Measurements from ENCODE around the gene GYPE. TPM values are rescaled to one million over a fixed set of nuclear protein-coding genes. Genes with fewer than 3 reads are reported as not detected.
"Not testable (repeated sequence)": the region's sequence is repeated elsewhere in the genome, so short reads cannot be mapped to it uniquely, and the experiment has no call there.

The GYPE gene
- total RNA-seq, 1 donor from 2014 or later, result not detected

GRCh38 chr4:143883529-143883928, 21.8 kb downstream of the GYPE start:
- Mint-ChIP-seq H3K9me3 (ENCODE audit: unreplicated experiment) (no peaks in the 10 kb centered on the region), H3K4me3 (ENCODE audit: unreplicated experiment) (no peak overlapping the region), H3K27ac (ENCODE audit: unreplicated experiment) (no peak overlapping the region), H3K4me1 (ENCODE audit: unreplicated experiment) (no peaks in the 10 kb centered on the region), H3K36me3 (ENCODE audit: unreplicated experiment) (no peaks in the 10 kb centered on the region), H3K27me3 (ENCODE audit: unreplicated experiment) (peaks cover 9% of the 10 kb centered on the region)
- TF ChIP-seq CTCF (IDR thresholded peaks at IDR 0.05), result no peak
- DNase-seq (ENCODE audit: extremely low spot score, unreplicated experiment), result no peak

GRCh38 chr4:143882892-143883291, 22.5 kb downstream of the GYPE start:
- H3K27ac Mint-ChIP-seq (ENCODE audit: unreplicated experiment), result no peak overlapping the region
- TF ChIP-seq CTCF (IDR thresholded peaks at IDR 0.05), result no peak
- no peaks in the 10 kb centered on the region for H3K9me3 Mint-ChIP-seq (ENCODE audit: unreplicated experiment)
- no peak overlapping the region for H3K4me3 Mint-ChIP-seq (ENCODE audit: unreplicated experiment)
- no peaks in the 10 kb centered on the region for H3K36me3 Mint-ChIP-seq (ENCODE audit: unreplicated experiment)
- DNase-seq (ENCODE audit: extremely low spot score, unreplicated experiment), result no peak
- H3K27me3 Mint-ChIP-seq (ENCODE audit: unreplicated experiment), result peaks cover 9% of the 10 kb centered on the region
- H3K4me1 Mint-ChIP-seq (ENCODE audit: unreplicated experiment), result no peaks in the 10 kb centered on the region

GRCh38 chr4:143879561-143879960, 25.8 kb downstream of the GYPE start:
- H3K4me3 Mint-ChIP-seq (ENCODE audit: unreplicated experiment); H3K9me3 Mint-ChIP-seq (ENCODE audit: unreplicated experiment); H3K4me1 Mint-ChIP-seq (ENCODE audit: unreplicated experiment); H3K36me3 Mint-ChIP-seq (ENCODE audit: unreplicated experiment); H3K27ac Mint-ChIP-seq (ENCODE audit: unreplicated experiment); DNase-seq (ENCODE audit: extremely low spot score, unreplicated experiment): not testable (repeated sequence)
- H3K27me3 Mint-ChIP-seq (ENCODE audit: unreplicated experiment), result peaks cover 11% of the 10 kb centered on the region

- DNase-seq (ENCODE audit: extremely low spot score, unreplicated experiment); H3K27me3 Mint-ChIP-seq (ENCODE audit: unreplicated experiment); H3K4me3 Mint-ChIP-seq (ENCODE audit: unreplicated experiment); H3K9me3 Mint-ChIP-seq (ENCODE audit: unreplicated experiment); H3K4me1 Mint-ChIP-seq (ENCODE audit: unreplicated experiment); H3K36me3 Mint-ChIP-seq (ENCODE audit: unreplicated experiment); H3K27ac Mint-ChIP-seq (ENCODE audit: unreplicated experiment): not testable (repeated sequence)
These were observed 30.0 kb downstream of the GYPE start for GRCh38 chr4:143875357-143875756.

GRCh38 chr4:143870523-143871268, 34.7 kb downstream of the GYPE start:
- not testable (repeated sequence) for H3K27ac Mint-ChIP-seq (ENCODE audit: unreplicated experiment); H3K36me3 Mint-ChIP-seq (ENCODE audit: unreplicated experiment); H3K27me3 Mint-ChIP-seq (ENCODE audit: unreplicated experiment); H3K9me3 Mint-ChIP-seq (ENCODE audit: unreplicated experiment); H3K4me3 Mint-ChIP-seq (ENCODE audit: unreplicated experiment); H3K4me1 Mint-ChIP-seq (ENCODE audit: unreplicated experiment); DNase-seq (ENCODE audit: extremely low spot score, unreplicated experiment)

- H3K4me1 Mint-ChIP-seq (ENCODE audit: unreplicated experiment); H3K27ac Mint-ChIP-seq (ENCODE audit: unreplicated experiment); DNase-seq (ENCODE audit: extremely low spot score, unreplicated experiment); H3K27me3 Mint-ChIP-seq (ENCODE audit: unreplicated experiment); H3K36me3 Mint-ChIP-seq (ENCODE audit: unreplicated experiment); H3K4me3 Mint-ChIP-seq (ENCODE audit: unreplicated experiment): not testable (repeated sequence)
- H3K9me3 Mint-ChIP-seq (ENCODE audit: unreplicated experiment), result peaks cover 11% of the 10 kb centered on the region
These were observed 35.4 kb downstream of the GYPE start for GRCh38 chr4:143869925-143870324.

GRCh38 chr4:143862716-143863115, 42.6 kb downstream of the GYPE start:
- H3K27me3 Mint-ChIP-seq (ENCODE audit: unreplicated experiment); H3K27ac Mint-ChIP-seq (ENCODE audit: unreplicated experiment); H3K4me1 Mint-ChIP-seq (ENCODE audit: unreplicated experiment); H3K36me3 Mint-ChIP-seq (ENCODE audit: unreplicated experiment); DNase-seq (ENCODE audit: extremely low spot score, unreplicated experiment); H3K4me3 Mint-ChIP-seq (ENCODE audit: unreplicated experiment): not testable (repeated sequence)
- peaks cover 11% of the 10 kb centered on the region for H3K9me3 Mint-ChIP-seq (ENCODE audit: unreplicated experiment)
